Activated T-cell treated with anti-CD3 and anti-CD28 coated beads, Interleukin-2, amount 50 U/mL, for 1 hour (primary cell): Measurements from ENCODE around the gene BCL7C.
"Not testable (repeated sequence)": the region's sequence is repeated elsewhere in the genome, so short reads cannot be mapped to it uniquely, and the experiment has no call there.

Experiments used
- DNase-seq: peaks from one replicate; pipeline ENCODE4 v3.0.0-alpha.2; 2020

The BCL7C gene

DNA sequence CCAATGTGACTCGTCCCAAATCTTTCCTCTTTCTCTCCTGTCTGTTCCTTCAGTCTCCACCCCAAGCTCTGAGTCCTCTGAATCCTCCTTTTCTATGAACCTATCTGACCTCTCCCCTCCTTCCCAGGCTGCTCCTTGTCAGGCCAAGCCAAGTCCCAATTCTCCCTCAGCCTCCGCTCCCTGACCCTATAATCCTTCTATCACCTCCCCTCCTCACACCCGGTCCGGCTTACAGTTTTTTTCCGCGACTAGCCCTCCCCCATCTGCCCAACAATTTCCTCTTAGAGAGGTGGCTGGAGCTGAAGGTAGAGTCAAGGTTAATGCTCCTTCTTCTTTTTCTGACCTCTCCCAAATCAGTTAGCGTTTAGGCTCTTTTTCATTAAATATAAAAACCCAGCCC, 33.1 kb downstream of the BCL7C start:
- not testable (repeated sequence) for DNase-seq

DNA sequence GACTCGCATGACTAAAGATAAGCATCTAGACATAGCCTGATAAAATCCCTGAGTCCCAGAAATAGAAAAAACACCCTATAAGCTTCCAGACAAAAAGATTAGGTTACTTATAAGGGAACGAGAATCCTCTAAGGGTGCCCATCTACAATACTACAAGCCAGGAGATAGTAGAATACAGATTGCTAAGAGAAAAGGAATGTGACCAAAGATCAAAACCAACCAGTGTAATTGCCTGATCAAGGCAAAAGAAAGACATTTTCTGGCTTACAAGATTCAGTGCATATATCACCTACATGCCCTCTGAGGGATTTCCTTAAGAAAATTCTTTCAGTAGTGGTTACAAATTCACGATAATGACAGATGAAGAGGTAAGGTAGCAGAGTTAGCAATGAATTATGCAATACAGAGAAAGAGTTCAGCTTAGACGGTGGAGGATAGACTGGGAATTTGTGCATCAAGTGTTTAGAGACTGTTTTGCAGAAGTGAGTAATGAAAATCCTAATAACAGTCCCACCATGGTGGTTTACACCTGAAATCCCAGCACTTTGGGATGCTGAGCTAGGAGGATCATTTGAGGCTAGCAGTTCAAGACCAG, 35.0 kb downstream of the BCL7C start:
- DNase-seq: no peak

DNA sequence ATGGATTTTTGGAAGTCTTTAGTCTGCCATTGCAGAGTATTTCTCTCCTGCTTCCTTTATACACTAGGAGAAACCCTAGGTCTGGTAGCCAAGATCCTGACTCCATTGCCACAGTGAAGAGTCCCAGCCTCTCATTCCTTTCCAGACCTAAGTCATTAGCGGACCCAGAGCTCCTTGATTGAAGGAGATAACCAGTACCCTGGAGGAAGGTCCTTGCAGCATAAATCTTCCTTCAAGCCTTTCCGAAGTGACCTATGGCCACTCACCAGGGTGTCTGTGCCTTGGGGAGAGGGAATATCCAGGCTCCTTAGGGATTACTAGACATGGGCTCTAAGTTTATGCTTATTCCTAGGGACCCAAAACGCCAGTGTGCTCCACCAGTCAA, 35.8 kb downstream of the BCL7C start:
- no peak for DNase-seq

DNA sequence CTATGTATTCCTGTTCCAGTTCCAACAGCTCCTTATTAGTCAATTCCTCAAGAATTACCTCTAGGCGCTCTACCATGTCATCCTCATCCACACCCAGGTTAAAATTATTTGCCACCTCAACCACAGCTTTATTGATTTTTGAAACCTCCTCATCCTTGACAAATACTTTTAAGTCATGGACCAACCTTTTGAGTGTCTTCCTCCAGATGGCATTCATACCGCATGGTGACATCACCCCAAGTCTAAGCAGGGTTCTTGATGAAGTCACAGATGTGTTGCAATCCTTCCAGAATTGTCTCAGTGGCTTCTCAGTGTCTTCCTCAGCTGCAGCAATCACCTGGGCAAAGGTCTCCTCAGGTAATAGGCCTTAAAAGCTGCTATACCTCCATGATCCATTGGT, 40.1 kb downstream of the BCL7C start:
- no peak for DNase-seq

DNA sequence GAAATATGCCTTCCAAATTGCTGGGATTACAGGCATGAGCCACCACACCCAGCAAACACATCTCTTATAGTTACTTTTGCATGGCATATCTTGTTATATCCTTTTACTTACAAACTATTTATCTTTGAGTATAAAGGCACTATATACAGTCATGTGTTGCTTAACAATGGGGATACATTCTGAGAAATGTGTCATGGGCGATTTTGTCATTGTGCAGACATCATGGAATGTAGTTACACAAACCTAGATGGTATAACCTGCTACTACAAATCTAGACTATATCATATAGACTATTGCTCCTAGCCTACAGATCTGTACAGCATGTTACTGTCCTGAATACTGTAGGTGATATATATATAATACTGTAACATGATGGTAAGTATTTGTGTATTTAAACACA, 43.6 kb downstream of the BCL7C start:
- DNase-seq: no peak

DNA sequence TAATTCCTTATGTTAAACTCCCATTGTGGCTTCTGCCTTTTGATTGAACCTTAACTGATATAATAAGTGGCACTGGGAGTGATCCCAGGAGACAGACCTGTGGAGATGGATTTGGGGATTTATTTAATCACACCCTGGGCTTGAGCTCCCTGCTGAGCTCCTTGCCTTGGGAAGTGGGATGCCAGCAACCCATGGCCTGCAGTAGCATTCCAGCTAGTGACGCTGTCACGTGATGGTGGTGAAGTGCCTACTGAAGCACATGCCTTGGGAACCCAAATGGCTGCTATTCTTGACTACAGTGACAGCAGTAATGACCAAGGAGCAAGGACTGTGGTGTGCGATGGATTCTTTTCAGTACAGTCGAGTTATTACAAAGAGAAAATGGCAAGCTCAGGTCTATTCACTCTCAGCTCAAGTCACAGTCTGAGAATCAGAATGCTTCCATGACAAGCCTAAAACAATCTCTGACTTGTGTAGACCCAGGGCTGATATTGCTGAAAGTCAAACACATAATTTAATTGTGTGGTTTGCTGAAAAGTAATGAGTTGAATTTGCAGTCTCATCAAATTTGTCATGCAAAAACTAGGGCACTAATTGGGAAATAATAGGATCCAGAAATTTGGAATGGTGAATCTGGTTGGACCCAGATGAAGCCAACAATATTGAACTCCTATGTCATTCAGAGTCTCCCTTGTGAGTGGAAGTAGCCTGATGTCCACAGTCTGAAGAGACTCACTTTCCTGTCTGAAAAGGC, 47.1 kb downstream of the BCL7C start:
- no peak for DNase-seq

DNA sequence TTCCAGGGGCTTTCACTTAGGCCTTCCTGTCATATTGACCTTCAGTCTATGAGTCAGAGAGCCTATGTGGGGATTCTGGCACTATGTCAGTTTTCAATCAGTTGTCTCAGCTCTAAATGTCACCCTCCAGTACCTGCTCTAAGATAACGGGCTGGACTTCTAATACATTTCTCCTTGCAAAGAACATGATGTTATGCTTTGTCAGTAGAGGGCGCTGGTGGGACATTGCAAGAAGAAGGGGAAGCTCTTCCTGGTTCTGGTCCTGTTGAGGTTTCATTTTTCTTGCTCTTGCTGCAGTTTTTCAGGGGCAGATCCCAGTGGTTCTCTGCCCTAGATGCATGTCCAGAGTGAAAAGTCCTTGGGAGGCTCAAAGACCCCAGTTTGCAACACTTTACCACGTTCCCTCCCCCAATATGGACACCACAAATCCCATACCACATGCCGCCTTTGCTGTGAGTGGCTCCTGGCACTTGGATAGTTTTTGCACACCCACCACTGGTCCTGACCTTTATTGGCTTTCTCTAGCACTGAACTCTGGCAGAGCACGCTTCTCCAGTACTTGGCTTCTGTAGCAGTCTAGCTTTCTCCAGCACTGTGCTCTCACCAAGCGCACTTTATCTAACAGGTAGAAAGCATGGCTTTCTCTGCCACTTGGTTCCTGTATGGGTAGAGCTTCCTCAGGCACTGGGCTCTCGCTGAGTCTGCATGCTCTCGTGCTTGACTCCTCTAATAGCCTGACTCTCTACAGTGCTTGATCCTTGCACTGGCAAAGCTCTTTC, 49.0 kb downstream of the BCL7C start:
- peak; percentile 53 for DNase-seq

DNA sequence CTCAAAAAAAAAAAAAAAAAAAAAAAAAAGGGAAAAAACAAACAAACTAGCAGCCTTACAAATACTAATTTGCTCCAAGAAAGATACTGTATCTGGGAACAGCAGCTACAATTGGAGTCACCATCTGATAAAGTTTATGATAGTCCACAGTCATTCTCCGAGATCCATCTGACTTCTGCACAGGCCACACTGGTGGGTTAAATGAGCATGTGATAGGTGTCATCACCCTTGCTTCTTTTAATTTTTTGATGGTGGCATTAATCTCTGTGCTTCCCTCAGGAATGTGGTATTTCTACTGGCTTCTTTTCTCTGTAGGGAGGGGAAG, 49.6 kb downstream of the BCL7C start:
- DNase-seq: no peak

DNA sequence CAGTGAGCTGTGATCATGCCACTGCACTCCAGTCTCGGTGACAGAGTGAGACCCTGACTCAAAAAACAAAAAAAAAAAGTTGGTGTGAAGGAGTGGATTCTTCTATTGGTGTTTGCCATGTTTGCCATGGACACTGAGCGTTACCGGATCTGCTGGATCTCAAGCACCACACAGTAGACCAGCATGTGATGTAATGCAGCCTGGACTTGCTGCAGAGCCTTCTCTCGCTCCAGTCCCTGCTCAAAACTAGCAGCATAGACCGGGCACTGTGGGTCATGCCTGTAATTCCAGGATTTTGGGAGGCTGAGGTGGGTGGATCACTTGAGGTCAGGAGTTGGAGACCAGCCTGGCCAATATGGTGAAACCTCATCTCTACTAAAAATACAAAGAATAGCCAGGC, 50.4 kb downstream of the BCL7C start:
- DNase-seq: no peak

DNA sequence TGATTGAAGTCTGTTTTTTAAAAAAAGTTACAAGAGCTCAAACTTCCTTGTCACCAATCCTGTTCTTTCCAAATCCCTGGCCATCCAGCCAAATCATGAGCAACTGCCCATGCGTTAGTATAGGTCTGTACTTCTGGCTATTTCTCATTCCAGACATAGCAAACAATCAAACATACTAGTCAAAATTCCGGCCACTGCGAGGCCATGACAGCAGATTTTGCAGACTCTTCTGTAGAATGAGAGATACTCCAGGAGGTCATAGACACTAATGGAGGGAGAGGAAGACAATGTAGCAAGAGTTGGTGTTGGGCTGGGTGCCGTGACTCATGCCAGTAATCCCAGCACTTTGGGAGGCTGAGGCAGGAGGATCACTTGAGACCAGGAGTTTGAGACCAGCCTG, 50.9 kb downstream of the BCL7C start:
- DNase-seq: no peak

DNA sequence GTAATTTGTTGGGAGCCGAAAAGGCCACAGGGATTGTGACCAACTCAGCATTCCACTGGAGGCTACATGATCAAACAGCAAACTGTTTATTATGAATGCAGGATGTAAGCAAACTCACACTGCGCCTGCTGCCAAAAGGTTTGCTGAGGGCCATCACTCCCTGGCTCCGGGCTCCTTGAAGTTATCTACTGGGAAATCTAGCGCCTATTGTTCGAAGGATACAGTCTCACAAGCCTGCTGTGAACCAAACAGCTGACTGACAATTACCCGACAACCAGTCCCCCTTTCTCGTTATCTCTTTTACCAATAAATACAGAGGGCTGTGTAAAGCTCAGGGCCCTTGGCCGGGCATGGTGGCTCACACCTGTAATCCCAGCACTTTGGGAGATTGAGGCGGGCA, 52.5 kb downstream of the BCL7C start:
- no peak for DNase-seq

DNA sequence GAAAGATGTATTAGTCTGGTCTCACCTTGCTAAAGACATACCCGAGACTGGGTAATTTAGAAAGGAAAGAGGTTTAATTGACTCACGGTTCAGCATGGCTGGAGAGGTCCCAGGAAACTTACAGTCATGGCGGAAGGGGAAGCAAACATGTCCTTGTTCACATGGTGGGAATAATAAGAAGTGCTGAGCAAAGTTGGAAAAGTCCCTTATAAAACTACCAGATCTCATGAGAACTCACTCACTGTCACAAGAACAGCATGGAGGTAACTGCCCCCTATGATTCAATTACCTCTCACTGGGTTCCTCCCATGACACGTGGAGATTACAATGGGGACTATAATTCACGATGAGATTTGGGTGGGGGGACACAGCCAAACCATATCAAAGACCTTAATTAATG, 53.3 kb downstream of the BCL7C start:
- no peak for DNase-seq

DNA sequence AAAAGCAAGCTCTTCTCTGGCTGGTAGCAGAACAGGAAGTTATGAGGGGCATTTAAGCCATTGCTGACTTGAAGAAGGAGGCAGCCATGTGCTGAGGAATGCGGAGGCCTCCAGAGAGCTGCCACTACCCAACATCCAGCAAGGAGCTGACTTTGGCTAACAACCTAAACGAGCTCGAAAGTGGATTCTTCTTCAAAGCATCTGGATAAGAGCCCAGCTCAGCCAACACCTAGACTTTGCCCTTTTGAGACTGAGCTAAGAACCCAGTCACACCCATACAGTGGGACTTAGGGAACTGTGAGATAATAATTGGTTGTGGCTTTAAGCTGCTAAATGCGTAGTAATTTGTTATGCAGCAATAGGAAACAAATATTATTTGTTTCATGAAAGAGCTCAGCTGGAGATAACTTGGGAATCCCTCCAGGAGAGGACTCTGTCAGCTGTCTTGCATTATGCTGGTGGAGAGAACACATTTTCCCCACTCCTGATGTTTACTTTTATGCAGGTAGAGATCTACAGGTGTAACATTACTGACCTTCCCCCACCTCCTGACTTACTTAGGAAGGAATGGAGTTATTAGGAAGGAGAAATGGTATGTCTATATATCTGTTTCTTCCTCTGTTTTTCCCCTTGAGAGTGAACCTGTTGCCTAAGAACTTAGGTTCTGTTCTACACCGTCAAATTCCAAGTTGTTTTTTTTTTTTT, 54.2 kb downstream of the BCL7C start:
- no peak for DNase-seq

DNA sequence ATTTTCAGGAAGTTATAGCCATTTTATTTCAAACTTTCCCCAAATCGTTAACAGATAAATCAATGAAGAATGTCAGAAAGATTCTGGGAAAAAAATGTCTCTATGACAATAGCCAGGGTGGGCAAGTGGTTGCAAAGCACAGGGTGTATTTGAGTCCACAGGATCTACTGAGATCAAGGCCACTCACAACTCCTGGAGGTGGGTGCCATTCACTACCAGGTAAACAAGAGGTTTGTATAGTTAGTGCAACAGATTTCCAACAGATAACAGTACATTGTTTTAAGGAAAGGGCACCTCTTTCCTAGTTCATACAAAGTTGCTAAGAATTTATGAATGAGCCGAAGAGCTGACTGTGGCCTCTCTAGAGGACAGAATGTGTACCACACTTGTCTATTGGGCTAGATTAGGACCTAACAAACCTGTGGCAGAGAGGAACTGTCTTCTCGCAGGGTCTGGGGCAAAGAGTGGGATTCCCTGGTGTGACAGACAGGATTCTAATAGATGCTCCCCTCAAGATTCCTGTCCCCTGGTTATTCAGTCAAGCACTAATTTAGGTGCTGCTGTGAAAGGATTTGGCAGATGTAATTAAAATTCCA, 54.9 kb downstream of the BCL7C start:
- no peak for DNase-seq

DNA sequence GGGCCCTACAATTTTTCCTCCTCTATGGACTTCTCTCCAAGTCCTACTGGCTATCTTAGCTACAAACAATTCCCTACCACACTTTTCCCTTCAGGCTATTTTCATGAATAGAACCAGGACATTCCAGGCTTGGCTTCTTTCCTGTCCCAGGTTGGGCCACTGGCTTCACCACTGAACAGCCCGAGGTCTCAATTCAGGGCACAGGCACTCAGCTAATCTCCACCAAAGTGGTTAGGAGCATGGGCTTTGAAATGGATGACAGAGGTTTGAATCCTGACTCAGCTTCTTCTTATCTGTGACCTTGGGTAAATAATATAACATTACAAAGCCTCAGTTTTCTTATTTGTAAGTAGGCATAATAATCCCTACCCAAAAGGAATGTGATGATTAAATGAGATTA, 56.0 kb downstream of the BCL7C start:
- DNase-seq: no peak
